CD4-positive, CD25-positive, alpha-beta regulatory T cell (primary cell): ENCODE results near the gene FHL5. TPM values are rescaled to one million over a fixed set of nuclear protein-coding genes. Genes with fewer than 3 reads are reported as not detected.

Source experiments
- ATAC-seq, 2 donors: fragments of 150-1000 bp; cut with Tn5 transposase; one replicate each; pipeline ENCODE4 v1.10.0; 2021; ENCODE audit warnings: low read depth in 2 of 2, moderate number of reproducible peaks in 2 of 2, moderate library complexity in 1 of 2
- DNase-seq, 3 donors: peaks; one replicate each; pipeline versions ENCODE4 v3.0.0 to v3.0.0-alpha.2; 2012 to 2022; ENCODE audit warnings: mixed read lengths in 1 of 3
- H3K27ac ChIP-seq: one replicate; pipeline ENCODE4 v1.7.0; 2013; ENCODE audit warnings: mild to moderate bottlenecking, low read length; ENCODE audit not compliant: insufficient read depth, poor library complexity, severe bottlenecking
- H3K27me3 ChIP-seq: one replicate; pipeline ENCODE4 v1.7.0; 2013; ENCODE audit warnings: low read length; ENCODE audit not compliant: control insufficient read depth, insufficient read depth
- H3K36me3 ChIP-seq: one replicate; pipeline ENCODE4 v1.7.0; 2013; ENCODE audit warnings: mild to moderate bottlenecking, low read length, moderate library complexity; ENCODE audit not compliant: control insufficient read depth, insufficient read depth
- H3K4me1 ChIP-seq: 2 replicates; pipeline ENCODE4 v1.7.0; 2013; ENCODE audit warnings: mild to moderate bottlenecking, low read length; ENCODE audit not compliant: insufficient read depth, control insufficient read depth, poor library complexity, severe bottlenecking
- H3K4me3 ChIP-seq: one replicate; pipeline ENCODE4 v1.7.0; 2013; ENCODE audit warnings: low read depth, mild to moderate bottlenecking, low read length, moderate library complexity
- H3K9me3 ChIP-seq, 2 experiments: 1 replicate in 1 of 2; 2 replicates in 1 of 2; pipeline ENCODE4 v1.7.0; 2013; ENCODE audit warnings: low read length in 2 of 2, mild to moderate bottlenecking in 1 of 2, moderate library complexity in 1 of 2; ENCODE audit not compliant: control insufficient read depth in 2 of 2
- H3K27ac Mint-ChIP-seq, 3 donors: one replicate each; pipeline ENCODE4 v1.8.0; 2020 to 2022; ENCODE audit warnings: mild to moderate bottlenecking in 3 of 3, mixed read lengths in 3 of 3, moderate library complexity in 2 of 3
- H3K27me3 Mint-ChIP-seq: one replicate; pipeline ENCODE4 v1.8.0; 2022; ENCODE audit warnings: mild to moderate bottlenecking, mixed read lengths
- H3K36me3 Mint-ChIP-seq: one replicate; pipeline ENCODE4 v1.8.0; 2020; ENCODE audit warnings: mixed read lengths
- H3K4me1 Mint-ChIP-seq, 4 donors: one replicate each; pipeline ENCODE4 v1.8.0; 2020 to 2022; ENCODE audit warnings: mixed read lengths in 4 of 4, mild to moderate bottlenecking in 1 of 4
- H3K4me3 Mint-ChIP-seq, 4 donors: one replicate each; pipeline ENCODE4 v1.8.0; 2020 to 2022; ENCODE audit warnings: mild to moderate bottlenecking in 4 of 4, mixed read lengths in 4 of 4, moderate library complexity in 3 of 4
- H3K9me3 Mint-ChIP-seq, 7 donors: one replicate each; pipeline ENCODE4 v1.8.0; 2020 to 2022; ENCODE audit warnings: mixed read lengths in 7 of 7, mild to moderate bottlenecking in 3 of 7, moderate library complexity in 2 of 7
- polyA plus RNA-seq, 4 donors: library from polyadenylated mRNA; unstranded; fragments of 300-500 nt; fragmentation: Illumina TruSeq; gene quantifications; one replicate each; pipeline ENCODE4 v1.2.3, GENCODE V29; 2021
- total RNA-seq: library from RNA; stranded (reverse); gene quantifications from one replicate; pipeline ENCODE4 v1.2.3, GENCODE V29; 2022

The FHL5 gene, protein sequence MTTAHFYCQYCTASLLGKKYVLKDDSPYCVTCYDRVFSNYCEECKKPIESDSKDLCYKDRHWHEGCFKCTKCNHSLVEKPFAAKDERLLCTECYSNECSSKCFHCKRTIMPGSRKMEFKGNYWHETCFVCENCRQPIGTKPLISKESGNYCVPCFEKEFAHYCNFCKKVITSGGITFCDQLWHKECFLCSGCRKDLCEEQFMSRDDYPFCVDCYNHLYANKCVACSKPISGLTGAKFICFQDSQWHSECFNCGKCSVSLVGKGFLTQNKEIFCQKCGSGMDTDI
- total RNA-seq (not detected), polyA plus RNA-seq (not detected)

DNA sequence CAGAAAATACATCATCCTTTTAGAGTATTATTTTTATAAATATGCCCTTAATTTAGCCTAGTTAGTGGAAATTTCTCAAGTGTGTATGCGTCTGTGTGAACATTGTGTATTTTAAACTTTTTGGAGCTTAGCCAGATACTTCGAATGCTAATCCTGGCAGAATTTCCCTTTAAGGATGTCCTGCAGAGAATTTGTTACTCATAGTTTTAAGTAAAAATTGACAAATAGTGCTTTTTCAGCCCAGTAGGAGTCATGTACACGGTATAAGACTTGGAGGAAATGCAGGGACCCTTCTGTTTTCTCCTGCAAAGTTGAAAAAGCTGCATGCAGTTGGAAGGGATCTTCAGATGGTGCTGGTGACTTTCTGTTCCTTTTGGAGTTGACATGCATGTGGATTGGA lies at the start of gene FHL5:
Gene FHL5, plus strand, starts transcription at position 243 of the 400 bp plus-strand sequence. CDS start 40,486 bp downstream, outside the sequence.
- Mint-ChIP-seq H3K27ac (no peak within 1 kb of the TSS), H3K27me3 (peaks cover 9% of the 10 kb centered on the region), H3K9me3 (peaks cover 0 to 3% (median 0%) of the 10 kb centered on the region in 7 donors), H3K36me3 (no peaks in the 10 kb centered on the region), H3K4me3 (no peak within 1 kb of the TSS), H3K4me1 (peaks cover 0 to 3% (median 0%) of the 10 kb centered on the region in 4 donors)
- no peaks in the 10 kb centered on the region for H3K9me3 ChIP-seq
- H3K27me3 ChIP-seq = peaks cover 6% of the 10 kb centered on the region
- H3K4me1 ChIP-seq = no peaks in the 10 kb centered on the region
- DNase-seq (no peak), ATAC-seq (no peak)
- H3K36me3 ChIP-seq = no peaks in the 10 kb centered on the region
- no peak within 1 kb of the TSS for H3K4me3 ChIP-seq
- no peak within 1 kb of the TSS for H3K27ac ChIP-seq

DNA sequence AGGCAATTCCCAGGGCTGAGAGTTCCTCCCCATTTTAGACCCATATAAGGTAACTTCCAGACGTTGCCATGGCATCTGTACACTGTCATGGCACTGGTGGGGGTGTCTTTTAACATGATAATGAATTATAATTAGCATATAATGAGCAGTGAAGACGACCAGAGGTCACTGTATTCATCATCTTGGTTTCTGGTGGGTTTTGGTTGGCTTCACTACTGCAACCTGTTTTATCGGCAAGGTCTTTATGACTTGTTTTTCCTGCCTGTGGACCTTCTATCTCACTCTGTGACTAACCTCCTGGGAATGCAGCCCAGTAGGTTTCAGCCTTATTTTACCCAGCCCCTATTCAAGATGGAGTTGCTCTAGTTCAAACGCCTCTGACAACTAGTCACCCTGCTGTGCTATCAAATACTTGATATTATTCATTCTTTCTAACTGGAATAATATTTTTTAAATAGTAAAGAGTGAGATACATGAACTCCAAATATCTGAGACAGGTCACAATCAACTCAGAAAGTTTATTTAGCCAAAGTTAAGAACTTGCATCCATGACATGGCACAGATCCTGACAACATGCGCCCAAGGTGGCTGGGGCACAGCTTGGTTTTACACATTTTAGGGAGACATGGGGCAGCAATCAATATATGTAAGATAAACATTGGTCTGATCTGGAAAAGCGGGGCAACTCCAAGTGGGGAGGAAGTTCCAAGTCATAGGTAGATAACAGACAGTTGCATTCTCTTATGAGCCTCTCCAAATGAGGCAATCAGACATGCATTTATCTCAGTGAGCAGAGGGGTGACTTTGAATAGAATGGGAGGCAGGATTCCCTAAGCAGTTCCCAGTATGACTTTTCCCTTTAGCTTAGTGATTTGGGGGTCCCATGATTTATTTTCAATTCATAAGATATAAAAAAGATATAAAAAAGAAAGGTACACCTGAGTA lies 42.5 kb upstream of the FHL5 start:
- H3K4me1 ChIP-seq = peaks cover 31% of the 10 kb centered on the region
- peak overlapping the region; percentile 78 to 100 (median 89) for H3K27ac Mint-ChIP-seq
- no peak for ATAC-seq
- H3K27ac ChIP-seq = peak overlapping the region; percentile 98
- peak overlapping the region; percentile 98 for H3K4me3 ChIP-seq
- peak overlapping the region; percentile 94 to 100 (median 98) for H3K4me3 Mint-ChIP-seq
- H3K9me3 ChIP-seq = no peaks in the 10 kb centered on the region
- H3K27me3 ChIP-seq = no peaks in the 10 kb centered on the region
- peaks cover 6 to 42% (median 31%) of the 10 kb centered on the region in 4 donors for H3K4me1 Mint-ChIP-seq
- peaks cover 6% of the 10 kb centered on the region for H3K27me3 Mint-ChIP-seq
- peak in 1 of 3 donors; percentile 2 for DNase-seq
- H3K9me3 Mint-ChIP-seq = peaks cover 0 to 4% (median 0%) of the 10 kb centered on the region in 7 donors
- peaks cover 7% of the 10 kb centered on the region for H3K36me3 ChIP-seq
- peaks cover 5% of the 10 kb centered on the region for H3K36me3 Mint-ChIP-seq

DNA sequence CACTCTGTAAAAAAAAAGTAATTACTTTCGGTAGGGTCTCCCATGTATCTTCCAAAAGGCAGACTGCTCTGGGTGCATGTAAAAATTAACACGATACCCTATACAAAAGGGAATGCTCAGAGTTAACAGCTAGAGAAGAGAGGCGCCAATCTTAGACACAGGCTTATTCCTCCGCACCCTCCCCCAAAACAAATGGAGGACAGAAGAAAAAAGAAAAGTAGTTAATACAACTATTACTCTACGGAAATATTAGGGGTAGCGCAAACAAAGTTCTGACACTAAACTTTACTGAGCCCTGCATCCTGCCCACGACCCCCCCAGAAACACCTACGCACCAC lies 41.7 kb upstream of the FHL5 start:
- peak overlapping the region; percentile 94 to 100 (median 98) for H3K4me3 Mint-ChIP-seq
- Histone ChIP-seq H3K4me3 (peak overlapping the region; percentile 98), H3K27ac (peak overlapping the region; percentile 98), H3K36me3 (peaks cover 14% of the 10 kb centered on the region), H3K27me3 (no peaks in the 10 kb centered on the region), H3K4me1 (peaks cover 31% of the 10 kb centered on the region), H3K9me3 (no peaks in the 10 kb centered on the region)
- peaks cover 0 to 4% (median 0%) of the 10 kb centered on the region in 7 donors for H3K9me3 Mint-ChIP-seq
- ATAC-seq (no peak), DNase-seq (no peak)
- peaks cover 8% of the 10 kb centered on the region for H3K36me3 Mint-ChIP-seq
- peak overlapping the region; percentile 100 for H3K27ac Mint-ChIP-seq
- peaks cover 6% of the 10 kb centered on the region for H3K27me3 Mint-ChIP-seq
- peaks cover 9 to 45% (median 32%) of the 10 kb centered on the region in 4 donors for H3K4me1 Mint-ChIP-seq

DNA sequence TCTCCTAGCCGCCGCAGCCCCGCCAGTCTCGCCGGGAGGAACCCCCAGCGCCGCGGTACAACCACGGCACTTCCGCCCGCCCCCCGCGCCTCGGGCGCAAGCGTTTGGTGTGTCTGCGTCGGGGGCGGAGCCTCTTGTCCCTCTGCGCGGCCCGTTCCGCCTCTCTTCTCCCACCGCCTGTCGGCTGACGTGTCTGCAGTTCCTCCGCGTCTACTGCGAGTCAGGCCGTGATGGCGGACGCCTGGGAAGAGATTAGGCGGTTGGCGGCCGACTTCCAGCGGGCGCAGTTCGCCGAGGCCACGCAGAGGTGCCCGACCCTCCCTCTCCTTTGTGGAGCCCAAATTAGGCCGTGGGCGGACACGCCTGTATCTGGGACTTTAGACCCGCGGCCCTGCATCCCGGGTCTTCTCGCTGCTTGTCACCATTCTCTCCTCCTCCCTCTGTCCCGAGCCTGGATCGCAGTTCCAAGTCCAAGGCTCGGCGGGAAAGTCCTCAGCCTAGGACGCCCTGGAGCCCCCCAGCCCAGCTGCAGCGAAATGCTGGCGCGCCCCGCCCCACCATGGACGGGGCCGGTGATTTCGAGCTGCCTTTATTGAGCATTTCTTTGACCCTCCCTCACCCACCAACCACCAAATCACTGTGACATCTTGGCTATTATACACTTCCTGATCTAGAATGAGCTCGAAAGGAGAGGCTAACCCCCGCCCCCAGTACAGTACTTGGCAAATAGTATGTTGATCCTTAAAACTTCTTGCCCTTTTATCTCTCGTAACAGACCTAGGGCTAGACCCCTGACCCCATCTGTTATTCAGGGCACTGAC lies 41.1 kb upstream of the FHL5 start, which contains the start of gene UFL1:
Gene UFL1, plus strand, starts transcription at position 163 of the 821 bp plus-strand sequence. Its CDS starts 68 bp downstream, at position 231.
- no peaks in the 10 kb centered on the region for H3K27me3 ChIP-seq
- peak within 1 kb of the TSS; percentile 98 for H3K27ac ChIP-seq
- no peaks in the 10 kb centered on the region for H3K9me3 ChIP-seq
- peaks cover 20% of the 10 kb centered on the region for H3K36me3 ChIP-seq
- DNase-seq (peak; percentile 91 to 97 (median 95)), ATAC-seq (peak; percentile 95 to 97)
- peak within 1 kb of the TSS; percentile 94 to 100 (median 98) for H3K4me3 Mint-ChIP-seq
- peaks cover 31% of the 10 kb centered on the region for H3K4me1 ChIP-seq
- H3K4me1 Mint-ChIP-seq = peaks cover 10 to 48% (median 38%) of the 10 kb centered on the region in 4 donors
- H3K9me3 Mint-ChIP-seq = peaks cover 0 to 4% (median 0%) of the 10 kb centered on the region in 7 donors
- H3K27me3 Mint-ChIP-seq = peaks cover 6% of the 10 kb centered on the region
- H3K27ac Mint-ChIP-seq = peak within 1 kb of the TSS; percentile 100
- peaks cover 9% of the 10 kb centered on the region for H3K36me3 Mint-ChIP-seq
- peak within 1 kb of the TSS; percentile 98 for H3K4me3 ChIP-seq

DNA sequence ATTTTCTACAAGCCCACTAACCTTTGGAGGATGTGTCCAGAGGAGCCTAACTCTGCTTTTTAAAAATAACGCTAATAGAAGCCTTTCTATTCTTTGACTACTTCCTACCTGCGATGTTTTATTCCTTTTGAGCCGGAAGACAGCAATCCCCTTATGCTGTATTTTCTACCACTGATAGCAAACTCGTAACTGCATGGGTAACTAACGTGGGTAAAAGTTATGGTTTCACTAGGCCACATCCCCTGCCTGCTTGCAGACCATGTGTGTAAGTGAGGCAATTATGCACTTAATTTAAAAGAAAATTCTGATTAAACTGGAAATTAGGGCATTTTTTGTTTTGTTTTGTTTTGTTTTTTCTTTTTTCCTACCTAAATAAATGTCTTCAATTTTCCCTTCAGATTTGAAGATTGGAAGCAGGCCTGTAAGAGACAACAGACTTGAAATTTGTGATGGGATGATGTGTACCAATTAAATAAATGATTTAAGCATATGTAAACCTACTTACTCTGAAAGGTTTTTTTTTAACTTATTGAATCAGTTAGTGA lies 40.4 kb upstream of the FHL5 start:
- Histone ChIP-seq H3K9me3 (no peaks in the 10 kb centered on the region), H3K4me1 (peaks cover 31% of the 10 kb centered on the region), H3K36me3 (peaks cover 26% of the 10 kb centered on the region), H3K27me3 (no peaks in the 10 kb centered on the region), H3K4me3 (peak overlapping the region; percentile 97), H3K27ac (peak overlapping the region; percentile 98)
- DNase-seq = peak in 1 of 3 donors; percentile 68
- Mint-ChIP-seq H3K4me1 (peaks cover 7 to 52% (median 42%) of the 10 kb centered on the region in 4 donors), H3K9me3 (peaks cover 0 to 4% (median 0%) of the 10 kb centered on the region in 7 donors), H3K27me3 (peaks cover 6% of the 10 kb centered on the region), H3K4me3 (peak overlapping the region; percentile 94 to 100 (median 98)), H3K36me3 (peaks cover 11% of the 10 kb centered on the region), H3K27ac (peak overlapping the region; percentile 100)
- ATAC-seq = no peak

DNA sequence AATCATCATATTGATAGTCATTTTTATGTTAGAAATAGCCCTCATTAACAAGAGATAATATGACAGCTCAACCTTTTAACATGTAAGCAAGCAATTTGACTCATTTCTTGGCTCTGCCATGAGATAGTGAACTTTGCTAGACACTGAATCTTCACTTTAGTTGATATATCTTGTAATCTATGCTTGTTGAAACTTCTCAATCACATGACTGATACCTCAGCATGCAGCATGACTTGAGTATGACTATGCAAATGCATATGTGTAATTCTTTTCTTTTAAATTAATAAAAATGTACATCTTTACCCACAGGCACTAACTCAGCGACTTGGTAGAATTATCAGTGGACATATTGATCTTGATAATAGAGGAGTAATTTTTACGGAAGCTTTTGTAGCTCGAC lies 34.7 kb upstream of the FHL5 start:
- Histone ChIP-seq H3K4me3 (no peak overlapping the region), H3K36me3 (peaks cover 74% of the 10 kb centered on the region), H3K27ac (no peak overlapping the region), H3K27me3 (no peaks in the 10 kb centered on the region), H3K9me3 (no peaks in the 10 kb centered on the region), H3K4me1 (peaks cover 6% of the 10 kb centered on the region)
- peaks cover 27 to 50% (median 47%) of the 10 kb centered on the region in 4 donors for H3K4me1 Mint-ChIP-seq
- ATAC-seq (no peak), DNase-seq (no peak)
- H3K27me3 Mint-ChIP-seq = no peaks in the 10 kb centered on the region
- no peak overlapping the region for H3K27ac Mint-ChIP-seq
- H3K9me3 Mint-ChIP-seq = peaks cover 0 to 2% (median 0%) of the 10 kb centered on the region in 7 donors
- peaks cover 47% of the 10 kb centered on the region for H3K36me3 Mint-ChIP-seq
- H3K4me3 Mint-ChIP-seq = no peak overlapping the region

DNA sequence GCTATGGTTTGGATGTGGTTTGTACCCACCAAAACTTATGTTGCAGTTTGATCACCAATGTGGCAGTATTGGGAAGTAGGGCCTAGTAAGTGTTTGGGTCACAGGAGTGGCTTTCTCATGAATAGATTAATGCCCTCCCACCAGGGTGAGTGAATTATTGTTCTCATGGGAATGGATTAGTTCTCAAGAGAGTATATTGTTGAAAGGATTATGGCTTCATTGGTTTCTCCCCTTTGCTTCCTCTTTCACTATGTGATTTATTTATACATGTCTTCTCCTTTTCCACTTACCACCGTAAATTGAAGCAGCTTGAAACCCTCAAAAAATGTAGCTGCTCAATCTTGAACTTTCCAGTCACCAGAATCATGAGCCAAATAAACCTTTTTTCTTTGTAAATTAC lies 30.5 kb upstream of the FHL5 start:
- Mint-ChIP-seq H3K36me3 (peaks cover 49% of the 10 kb centered on the region), H3K9me3 (peaks cover 0 to 2% (median 0%) of the 10 kb centered on the region in 7 donors), H3K4me3 (no peak overlapping the region), H3K27me3 (no peaks in the 10 kb centered on the region), H3K27ac (no peak overlapping the region), H3K4me1 (peaks cover 20 to 39% (median 35%) of the 10 kb centered on the region in 4 donors)
- no peak for ATAC-seq
- Histone ChIP-seq H3K4me1 (no peaks in the 10 kb centered on the region), H3K27ac (no peak overlapping the region), H3K9me3 (no peaks in the 10 kb centered on the region), H3K4me3 (no peak overlapping the region), H3K27me3 (no peaks in the 10 kb centered on the region), H3K36me3 (peaks cover 65% of the 10 kb centered on the region)
- no peak for DNase-seq
